ENCODE measurements around the gene TGM3. TPM values are rescaled to one million over a fixed set of nuclear protein-coding genes. Genes with fewer than 3 reads are reported as not detected.

TGM3 gene
- polyA plus RNA-seq, 3 donors = not detected

GRCh38 chr20:2293971-2294370, 1.8 kb upstream of the TGM3 start:
- Histone ChIP-seq H3K79me2 (ENCODE audit: insufficient read depth, low read length) (no peaks in the 10 kb centered on the region), H3K4me3 (replicated peaks in 1 of 3; ENCODE audit: low read depth in 2 of 3, low read length in 3 of 3) (no peak overlapping the region), H3K9ac (ENCODE audit: insufficient read depth, low read length, poor library complexity, severe bottlenecking) (no peak overlapping the region), H3K36me3 (replicated peaks in 1 of 2; ENCODE audit: control insufficient read depth in 1 of 2, insufficient read depth in 2 of 2, low read length in 2 of 2) (no peaks in the 10 kb centered on the region), H3K27ac (ENCODE audit: low read depth in 1 of 2, low read length in 2 of 2) (peak overlapping the region; percentile 89 to 94), H3K27me3 (ENCODE audit: control insufficient read depth in 2 of 2, insufficient read depth in 2 of 2, low read length in 2 of 2) (no peaks in the 10 kb centered on the region), H3K4me2 (replicated peaks; ENCODE audit: extremely low read depth, low read length, poor library complexity, severe bottlenecking) (no peak overlapping the region), H3K4me1 (ENCODE audit: control insufficient read depth in 1 of 2, insufficient read depth in 2 of 2, low read length in 2 of 2) (peaks cover 60 to 80% of the 10 kb centered on the region in 2 donors), H2AFZ (ENCODE audit: insufficient read depth, low read depth, low read length, poor library complexity, severe bottlenecking) (no peak overlapping the region), H4K20me1 (ENCODE audit: insufficient read depth, low read length) (no peaks in the 10 kb centered on the region), H3K9me3 (replicated peaks in 1 of 2; ENCODE audit: control insufficient read depth in 1 of 2, insufficient read depth in 1 of 2, low read length in 2 of 2) (no peaks in the 10 kb centered on the region)
- Mint-ChIP-seq H3K4me1 (peaks cover 70% of the 10 kb centered on the region), H3K4me3 (no peak overlapping the region), H3K36me3 (peaks cover 0 to 5% of the 10 kb centered on the region in 2 donors), H3K27ac (peak overlapping the region; percentile 96 to 98 (median 97)), H3K9me3 (peaks cover 0 to 2% (median 0%) of the 10 kb centered on the region in 7 donors), H3K27me3 (ENCODE audit: low read depth in 3 of 3) (peaks cover 0 to 3% (median 1%) of the 10 kb centered on the region in 3 donors)
- no peak for DNase-seq
- no peak for TF ChIP-seq CTCF (IDR thresholded peaks at IDR 0.05)
- intact Hi-C loops (cut with micrococcal nuclease) = loop anchor here in 1 of 2 donors (10.0 kb wide), 1 partner anchor 161 kb away; no protein-coding TSS in a partner anchor
- WGBS (ENCODE audit: insufficient coverage) = 95% methylated on average over 3 of the region's 4 CpGs

GRCh38 chr20:2295286-2295685, 515 bp upstream of the TGM3 start:
- intact Hi-C loops (cut with micrococcal nuclease) = loop anchor here in 1 of 2 donors (10.0 kb wide), 1 partner anchor 160 kb away; no protein-coding TSS in a partner anchor
- WGBS (ENCODE audit: insufficient coverage) = 50% methylated on average over 1 of the region's 7 CpGs
- Mint-ChIP-seq H3K27me3 (ENCODE audit: low read depth in 3 of 3) (peaks cover 0 to 3% (median 1%) of the 10 kb centered on the region in 3 donors), H3K9me3 (peaks cover 0 to 5% (median 0%) of the 10 kb centered on the region in 7 donors), H3K36me3 (peaks cover 5% of the 10 kb centered on the region in 2 donors), H3K4me1 (peaks cover 71% of the 10 kb centered on the region), H3K4me3 (no peak overlapping the region), H3K27ac (peak overlapping the region in 1 of 7 donors; percentile 35)
- Histone ChIP-seq H3K27ac (ENCODE audit: low read depth in 1 of 2, low read length in 2 of 2) (no peak overlapping the region), H3K4me2 (replicated peaks; ENCODE audit: extremely low read depth, low read length, poor library complexity, severe bottlenecking) (no peak overlapping the region), H3K36me3 (replicated peaks in 1 of 2; ENCODE audit: control insufficient read depth in 1 of 2, insufficient read depth in 2 of 2, low read length in 2 of 2) (no peaks in the 10 kb centered on the region), H3K4me1 (ENCODE audit: control insufficient read depth in 1 of 2, insufficient read depth in 2 of 2, low read length in 2 of 2) (peaks cover 60 to 80% of the 10 kb centered on the region in 2 donors), H3K4me3 (replicated peaks in 1 of 3; ENCODE audit: low read depth in 2 of 3, low read length in 3 of 3) (no peak overlapping the region), H4K20me1 (ENCODE audit: insufficient read depth, low read length) (no peaks in the 10 kb centered on the region), H3K9ac (ENCODE audit: insufficient read depth, low read length, poor library complexity, severe bottlenecking) (no peak overlapping the region), H2AFZ (ENCODE audit: insufficient read depth, low read depth, low read length, poor library complexity, severe bottlenecking) (no peak overlapping the region), H3K9me3 (replicated peaks in 1 of 2; ENCODE audit: control insufficient read depth in 1 of 2, insufficient read depth in 1 of 2, low read length in 2 of 2) (no peaks in the 10 kb centered on the region), H3K27me3 (ENCODE audit: control insufficient read depth in 2 of 2, insufficient read depth in 2 of 2, low read length in 2 of 2) (no peaks in the 10 kb centered on the region), H3K79me2 (ENCODE audit: insufficient read depth, low read length) (no peaks in the 10 kb centered on the region)
- no peak for DNase-seq
- TF ChIP-seq CTCF (IDR thresholded peaks at IDR 0.05) = no peak

All from CD14-positive monocyte (primary cell).